MCF 10A (cell line): ENCODE results near the gene GRAP. TPM values are rescaled to one million over a fixed set of nuclear protein-coding genes. Genes with fewer than 3 reads are reported as not detected.

ENCODE experiments used
- BruUV-seq: library from RNA; stranded (reverse); fragments of 400-500 nt; replicated peaks from 2 replicates; lab custom pipeline; 2021; lab: Mats Ljungman, UMichigan
- CTCF ChIA-PET: fragments of 300-600 bp; sonication (Branson Sonifier 250); formaldehyde crosslinking; extraction: SDS; loops from one replicate; lab custom pipeline; 2021; ENCODE audit warnings: antibody characterized with exemption, inconsistent platforms; lab: Yijun Ruan, JAX
- POLR2A ChIA-PET: fragments of 300-600, 350-650 bp; sonication (Branson Sonifier 250); formaldehyde crosslinking; extraction: SDS; loops from one replicate; lab custom pipeline; 2020; ENCODE audit warnings: antibody characterized with exemption, inconsistent platforms; lab: Yijun Ruan, JAX
- DNase-seq: peaks from one replicate; pipeline ENCODE4 v3.0.0-alpha.2; 2018; ENCODE audit not compliant: unreplicated experiment
- H3K27ac Mint-ChIP-seq: one replicate; pipeline ENCODE4 v1.8.0; 2022; ENCODE audit warnings: mild to moderate bottlenecking, low read depth, mixed read lengths; ENCODE audit not compliant: unreplicated experiment
- H3K27me3 Mint-ChIP-seq: one replicate; pipeline ENCODE4 v1.8.0; 2022; ENCODE audit warnings: mixed read lengths; ENCODE audit not compliant: insufficient read depth, unreplicated experiment
- H3K36me3 Mint-ChIP-seq: one replicate; pipeline ENCODE4 v1.8.0; 2022; ENCODE audit warnings: mild to moderate bottlenecking, moderate library complexity, mixed read lengths; ENCODE audit not compliant: insufficient read depth, unreplicated experiment
- H3K4me1 Mint-ChIP-seq: one replicate; pipeline ENCODE4 v1.8.0; 2022; ENCODE audit warnings: mixed read lengths; ENCODE audit not compliant: insufficient read depth, unreplicated experiment
- H3K4me3 Mint-ChIP-seq: one replicate; pipeline ENCODE4 v1.8.0; 2022; ENCODE audit warnings: mild to moderate bottlenecking, moderate library complexity, mixed read lengths; ENCODE audit not compliant: unreplicated experiment
- H3K9me3 Mint-ChIP-seq: one replicate; pipeline ENCODE4 v1.8.0; 2022; ENCODE audit warnings: mixed read lengths; ENCODE audit not compliant: unreplicated experiment
- CTCF ChIP-seq: fragments of 200-600 bp; IDR thresholded peaks from one replicate; pipeline ENCODE4 v1.8.0; 2022; ENCODE audit warnings: antibody characterized with exemption, mild to moderate bottlenecking; ENCODE audit not compliant: unreplicated experiment
- intact Hi-C: fragments of 100-400 bp; cut with micrococcal nuclease; formaldehyde crosslinking; loops from 2 replicates; pipeline ENCODE4 v1.14.1; 2022
- total RNA-seq: library from RNA; stranded (reverse); gene quantifications from 2 replicates; pipeline ENCODE4 v1.2.3, GENCODE V29; 2022

The GRAP gene
- total RNA-seq, 1 experiment from 2014 or later = not detected

- DNase-seq = no peak
- no peaks in the 10 kb centered on the region for H3K9me3 Mint-ChIP-seq
- no peak for TF ChIP-seq CTCF
- no TSS peak for BruUV-seq
- no peak overlapping the region for H3K27ac Mint-ChIP-seq
- CTCF ChIA-PET = no interaction called here
- H3K4me3 Mint-ChIP-seq = no peak overlapping the region
- no peaks in the 10 kb centered on the region for H3K27me3 Mint-ChIP-seq
- intact Hi-C loops = no loop called here
- H3K36me3 Mint-ChIP-seq = peaks cover 12% of the 10 kb centered on the region
- POLR2A ChIA-PET = no interaction called here
- H3K4me1 Mint-ChIP-seq = no peaks in the 10 kb centered on the region
These were observed 58.1 kb downstream of the GRAP start for GRCh38 chr17:18988546-18989173.

GRCh38 chr17:18987862-18988545, 58.8 kb downstream of the GRAP start:
- no peaks in the 10 kb centered on the region for H3K4me1 Mint-ChIP-seq
- no peak overlapping the region for H3K27ac Mint-ChIP-seq
- peaks cover 12% of the 10 kb centered on the region for H3K36me3 Mint-ChIP-seq
- POLR2A ChIA-PET = no interaction called here
- TF ChIP-seq CTCF = no peak
- CTCF ChIA-PET = interaction anchor here (1.0 kb wide), 1 partner anchor 27 kb away, joined by 5 read pairs; no protein-coding TSS in a partner anchor
- no peaks in the 10 kb centered on the region for H3K9me3 Mint-ChIP-seq
- no peak for DNase-seq
- intact Hi-C loops = no loop called here
- no peak overlapping the region for H3K4me3 Mint-ChIP-seq
- no TSS peak for BruUV-seq
- no peaks in the 10 kb centered on the region for H3K27me3 Mint-ChIP-seq

- POLR2A ChIA-PET = no interaction called here
- no peak overlapping the region for H3K27ac Mint-ChIP-seq
These were observed 59.5 kb downstream of the GRAP start for GRCh38 chr17:18987230-18987610.

More at GRCh38 chr17:18987230-18987610, 59.5 kb downstream of the GRAP start:
- Mint-ChIP-seq H3K4me3 (no peak overlapping the region), H3K9me3 (no peaks in the 10 kb centered on the region), H3K4me1 (no peaks in the 10 kb centered on the region), H3K27me3 (no peaks in the 10 kb centered on the region), H3K36me3 (peaks cover 17% of the 10 kb centered on the region)
- DNase-seq = no peak
- no peak for TF ChIP-seq CTCF
- CTCF ChIA-PET = interaction anchor here (1.0 kb wide), 1 partner anchor 26 kb away, joined by 5 read pairs; no protein-coding TSS in a partner anchor
- intact Hi-C loops = no loop called here
- BruUV-seq = no TSS peak
